Lower leg skin (tissue), 4 donors: ENCODE data around the gene WIZ. TPM values are rescaled to one million over a fixed set of nuclear protein-coding genes. Genes with fewer than 3 reads are reported as not detected.

Experiments
- DNase-seq, 2 donors: peaks; one replicate each; pipeline ENCODE4 v3.0.0-alpha.2; 2019; ENCODE audit warnings: low spot score in 2 of 2
- H3K4me3 ChIP-seq: fragments of 200-600 bp; sonication (generic); 2 replicates; pipeline ENCODE4 v1.5.1; 2017; ENCODE audit warnings: mild to moderate bottlenecking, low read depth; ENCODE audit not compliant: poor library complexity, severe bottlenecking
- POLR2A ChIP-seq, 2 donors: fragments of 450-650 bp; IDR thresholded peaks; one replicate each; pipeline ENCODE4 v1.6.1; 2016 to 2017; ENCODE audit warnings: antibody characterized with exemption in 2 of 2, mild to moderate bottlenecking in 1 of 2, moderate library complexity in 1 of 2
- WGBS, 2 donors: methylation state at CpG; one replicate each; pipeline ENCODE4 v1.1.5; 2018; 5-methylcytosine and 5-hydroxymethylcytosine counted together
- intact Hi-C: fragments of 100-400 bp; cut with DNase I; formaldehyde crosslinking; loops from one replicate; pipeline ENCODE4 v1.15.0; 2023; ENCODE audit warnings: low total_unique reads
- total RNA-seq, 4 donors: library from RNA; depleted of rRNA; stranded (reverse); fragments of >200 nt; gene quantifications; one replicate each; pipeline ENCODE4 v1.1.0, GENCODE V29; 2016
- TF ChIP-seq, protein P1 (sequence below), 3 donors: fragments of 450-650 bp; IDR thresholded peaks; one replicate each; pipeline ENCODE4 v1.5.1; 2016; ENCODE audit warnings: antibody characterized with exemption in 3 of 3, mild to moderate bottlenecking in 3 of 3, moderate library complexity in 2 of 3

WIZ gene
- total RNA-seq, 4 donors from 2014 or later, result 28.4 to 52.9 (median 43.8) TPM

DNA sequence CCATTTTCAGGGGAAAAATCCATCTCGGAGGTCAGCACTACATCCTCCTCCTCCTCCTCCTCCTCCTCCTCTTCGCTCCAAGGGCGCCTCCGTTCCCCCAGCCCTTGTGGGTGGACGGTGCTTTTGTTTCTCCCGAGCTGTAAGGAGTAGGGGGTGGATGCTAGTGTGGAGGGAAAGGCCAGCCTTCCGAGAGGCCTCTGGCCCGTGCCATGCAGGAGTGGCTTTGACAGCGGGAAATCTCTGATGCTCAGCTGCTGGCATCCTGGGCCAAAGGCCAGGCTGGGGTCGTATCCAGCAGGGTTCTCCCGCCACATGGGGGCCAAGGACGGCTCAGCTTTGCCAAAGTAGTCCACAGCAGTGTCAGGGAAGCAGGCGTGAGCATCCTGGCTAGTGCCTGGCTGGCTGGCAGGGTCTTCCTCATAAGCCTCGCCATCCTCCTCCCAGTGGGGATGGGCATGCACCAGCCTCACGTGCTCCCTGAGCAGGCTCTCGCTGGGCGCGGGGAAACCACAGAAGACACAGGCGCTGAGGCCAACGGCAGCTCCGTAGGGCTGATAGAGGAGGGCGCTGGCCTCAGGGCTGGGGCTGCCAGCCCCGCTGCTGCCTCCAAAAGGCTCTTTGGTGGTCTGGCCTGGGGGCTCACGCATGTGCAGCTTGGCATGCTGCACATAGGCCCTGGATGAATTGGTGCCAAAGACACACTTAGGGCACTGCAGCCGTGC, 10.5 kb downstream of the WIZ start:
- H3K4me3 ChIP-seq, result no peak overlapping the region
- 79 to 80% methylated on average over 21 to 25 of the region's 25 CpGs for WGBS, 2 donors
- intact Hi-C loops, result no loop called here
- TF ChIP-seq POLR2A (IDR thresholded peaks at IDR 0.05), result no peak
- TF ChIP-seq, protein P1, sequence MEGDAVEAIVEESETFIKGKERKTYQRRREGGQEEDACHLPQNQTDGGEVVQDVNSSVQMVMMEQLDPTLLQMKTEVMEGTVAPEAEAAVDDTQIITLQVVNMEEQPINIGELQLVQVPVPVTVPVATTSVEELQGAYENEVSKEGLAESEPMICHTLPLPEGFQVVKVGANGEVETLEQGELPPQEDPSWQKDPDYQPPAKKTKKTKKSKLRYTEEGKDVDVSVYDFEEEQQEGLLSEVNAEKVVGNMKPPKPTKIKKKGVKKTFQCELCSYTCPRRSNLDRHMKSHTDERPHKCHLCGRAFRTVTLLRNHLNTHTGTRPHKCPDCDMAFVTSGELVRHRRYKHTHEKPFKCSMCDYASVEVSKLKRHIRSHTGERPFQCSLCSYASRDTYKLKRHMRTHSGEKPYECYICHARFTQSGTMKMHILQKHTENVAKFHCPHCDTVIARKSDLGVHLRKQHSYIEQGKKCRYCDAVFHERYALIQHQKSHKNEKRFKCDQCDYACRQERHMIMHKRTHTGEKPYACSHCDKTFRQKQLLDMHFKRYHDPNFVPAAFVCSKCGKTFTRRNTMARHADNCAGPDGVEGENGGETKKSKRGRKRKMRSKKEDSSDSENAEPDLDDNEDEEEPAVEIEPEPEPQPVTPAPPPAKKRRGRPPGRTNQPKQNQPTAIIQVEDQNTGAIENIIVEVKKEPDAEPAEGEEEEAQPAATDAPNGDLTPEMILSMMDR (IDR thresholded peaks at IDR 0.05), result no peak
- no peak for DNase-seq

DNA sequence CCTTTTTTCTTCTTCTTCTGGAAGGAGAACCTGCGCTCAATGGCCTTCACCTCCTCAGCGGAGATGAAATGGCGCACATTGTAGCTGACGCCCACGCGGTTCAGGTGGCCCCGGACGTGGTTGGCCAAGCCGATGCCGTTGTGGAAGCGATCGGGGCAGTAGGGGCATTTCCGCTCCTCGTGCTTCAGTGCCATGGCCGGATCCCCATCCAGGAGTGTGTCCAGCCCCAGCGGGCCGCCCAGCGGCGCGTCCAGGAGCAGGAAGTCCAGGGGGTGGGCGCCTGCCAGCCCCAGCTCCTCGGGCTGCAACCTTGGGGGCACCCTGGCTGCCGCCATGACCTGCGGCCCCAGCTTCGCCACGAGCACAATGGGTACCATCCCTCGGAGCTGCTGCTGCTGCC, 11.2 kb downstream of the WIZ start:
- WGBS, 2 donors, result 90 to 97% methylated on average over 20 to 26 of the region's 27 CpGs
- TF ChIP-seq POLR2A (IDR thresholded peaks at IDR 0.05), result no peak
- TF ChIP-seq, protein P1 (IDR thresholded peaks at IDR 0.05), result no peak
- no peak for DNase-seq
- no peak overlapping the region for H3K4me3 ChIP-seq
- intact Hi-C loops, result no loop called here

DNA sequence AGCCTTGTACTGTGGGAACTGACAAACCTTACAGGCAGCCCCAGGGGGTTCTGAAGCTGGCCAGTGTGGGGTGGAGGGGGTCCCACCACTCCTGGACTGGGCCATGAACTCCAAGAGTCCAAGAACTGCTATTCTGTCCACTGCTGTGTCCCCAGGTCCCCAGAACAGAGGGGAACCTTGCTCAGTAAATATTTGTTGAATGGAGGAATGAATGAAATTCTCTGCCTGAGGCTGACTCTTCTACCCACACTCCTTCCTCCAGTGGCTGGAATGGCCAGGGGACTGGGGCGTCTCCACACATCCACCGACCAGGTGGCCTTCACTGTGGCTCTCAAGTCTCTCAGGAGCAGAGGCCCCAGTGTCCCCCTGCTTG, 11.6 kb downstream of the WIZ start:
- 77 to 88% methylated on average over 2 of the region's 2 CpGs for WGBS, 2 donors
- no peak for TF ChIP-seq POLR2A (IDR thresholded peaks at IDR 0.05)
- TF ChIP-seq, protein P1 (IDR thresholded peaks at IDR 0.05), result no peak
- DNase-seq, result no peak
- no peak overlapping the region for H3K4me3 ChIP-seq
- intact Hi-C loops, result no loop called here

DNA sequence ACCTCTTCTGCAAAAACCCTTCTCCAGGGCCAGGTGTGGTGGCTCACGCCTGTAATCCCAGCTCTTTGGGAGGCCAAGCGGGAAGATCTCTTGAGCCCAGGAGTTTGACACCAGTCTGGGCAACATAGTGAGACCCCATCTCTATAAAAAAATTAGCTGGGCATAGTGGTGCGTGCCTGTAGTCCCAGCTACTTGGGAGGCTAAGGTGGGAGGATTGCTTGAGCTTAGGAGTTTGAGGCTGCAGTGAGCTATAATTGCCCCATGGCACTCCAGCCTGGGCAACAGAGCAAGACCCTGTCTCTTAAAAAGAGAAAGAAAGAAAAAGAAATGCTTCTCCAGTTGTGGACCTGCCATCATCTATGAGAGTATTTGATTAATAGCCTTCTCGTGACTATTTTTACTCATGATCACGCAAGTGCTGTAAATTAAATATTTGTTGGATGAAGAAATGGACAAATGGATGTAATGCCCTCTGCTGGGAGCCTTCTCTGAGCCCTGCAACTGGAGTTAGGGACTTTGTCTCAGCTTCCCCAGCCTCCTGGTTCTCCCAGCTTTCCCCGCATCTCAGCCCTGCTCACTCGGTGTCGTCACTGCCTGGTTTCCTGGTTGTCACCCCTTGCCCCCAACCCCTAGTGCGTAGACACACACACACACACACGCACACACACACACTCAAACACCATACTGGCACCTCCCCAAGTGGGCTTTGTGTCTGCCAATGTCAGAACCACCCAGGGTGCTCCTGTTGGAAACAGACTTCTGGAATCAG, 12.2 kb downstream of the WIZ start:
- TF ChIP-seq POLR2A (IDR thresholded peaks at IDR 0.05), result no peak
- TF ChIP-seq, protein P1 (IDR thresholded peaks at IDR 0.05), result no peak
- 67 to 74% methylated on average over 10 of the region's 10 CpGs for WGBS, 2 donors
- no peak overlapping the region for H3K4me3 ChIP-seq
- DNase-seq, result no peak
- intact Hi-C loops, result no loop called here

DNA sequence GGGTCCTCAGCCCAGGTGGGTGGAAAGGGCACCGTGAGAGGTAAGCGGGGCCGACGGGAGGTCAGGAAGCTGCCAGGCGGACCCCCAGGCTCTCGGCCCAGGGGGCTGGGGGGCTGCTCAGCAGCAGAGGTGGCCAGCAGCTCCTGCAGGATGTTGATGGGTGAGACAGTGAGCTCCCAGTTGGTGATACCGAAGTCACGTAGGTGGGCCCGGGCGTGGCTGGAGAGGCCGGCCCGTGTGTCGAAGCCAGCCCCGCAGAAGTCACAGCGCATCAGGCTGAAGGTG, 13.0 kb downstream of the WIZ start:
- H3K4me3 ChIP-seq, result no peak overlapping the region
- DNase-seq, result no peak
- intact Hi-C loops, result no loop called here
- 90 to 91% methylated on average over 11 to 15 of the region's 15 CpGs for WGBS, 2 donors
- TF ChIP-seq, protein P1 (IDR thresholded peaks at IDR 0.05), result no peak
- no peak for TF ChIP-seq POLR2A (IDR thresholded peaks at IDR 0.05)
